Right cardiac atrium (tissue), 5 donors: ENCODE measurements around the gene GALNT15. TPM values are rescaled to one million over a fixed set of nuclear protein-coding genes. Genes with fewer than 3 reads are reported as not detected.
A peak's percentile ranks its signal among the peaks of the same experiment; 100 is the strongest.

Experiments used
- ATAC-seq, 2 donors: fragments of 200-7000 bp; cut with Tn5 transposase; one replicate each; pipeline versions ENCODE4 v1.8.0 to v1.9.1; 2020; ENCODE audit warnings: moderate library complexity in 2 of 2, mild to moderate bottlenecking in 1 of 2
- DNase-seq, 3 donors: peaks; one replicate each; pipeline ENCODE4 v3.0.0-alpha.2; 2020
- H3K27ac ChIP-seq: one replicate; pipeline ENCODE4 v1.5.1; 2013; ENCODE audit warnings: mild to moderate bottlenecking, low read length, control low read depth, moderate library complexity
- H3K27me3 ChIP-seq: one replicate; pipeline ENCODE4 v1.6.1; 2013; ENCODE audit not compliant: control insufficient read depth, insufficient read depth
- H3K4me1 ChIP-seq: one replicate; pipeline ENCODE4 v1.6.1; 2013; ENCODE audit warnings: low read length; ENCODE audit not compliant: control insufficient read depth, insufficient read depth
- H3K4me3 ChIP-seq: one replicate; pipeline ENCODE4 v1.5.1; 2013; ENCODE audit warnings: low read length, control low read depth
- H3K9me3 ChIP-seq: one replicate; pipeline ENCODE4 v1.6.1; 2013; ENCODE audit warnings: low read length; ENCODE audit not compliant: control insufficient read depth
- WGBS: extraction: QIAGEN DNeasy Blood & Tissue Kit; methylation state at CpG from one replicate; pipeline ENCODE4 v1.1.7; 2013; 5-methylcytosine and 5-hydroxymethylcytosine counted together
- intact Hi-C, 4 donors: fragments of 100-400 bp; cut with DNase I; formaldehyde crosslinking; loops; one replicate each; pipeline versions ENCODE4 v1.11.0 to v1.14.0; 2022 to 2023
- polyA plus RNA-seq: library from polyadenylated mRNA; stranded (reverse); fragments of 200-250 nt; gene quantifications from one replicate; pipeline ENCODE4 v1.2.3, GENCODE V29; 2013
- total RNA-seq, 4 donors: library from RNA; stranded (reverse); fragmentation: NEBNext Ultra II Directional; extraction: Animal tissue kit (Norgen Biotek cat#: 25700); gene quantifications; one replicate each; pipeline ENCODE4 v1.2.1, GENCODE V29; 2021
- donor health status: healthy with polysubstance abuse.
- donor health status: DM: no; HTN: yes; CAD: no.
- donor health status: DM: no; HTN: no; CAD: no.
- donor health status: DM: no; HTN: yes; CAD: no; lungs with severe emphysema.
- donor health status: DM: yes; HTN: yes; CAD: no.

The GALNT15 gene
- total and polyA plus RNA-seq, 5 donors, result 6.2 to 19.3 (median 10.1) TPM

DNA sequence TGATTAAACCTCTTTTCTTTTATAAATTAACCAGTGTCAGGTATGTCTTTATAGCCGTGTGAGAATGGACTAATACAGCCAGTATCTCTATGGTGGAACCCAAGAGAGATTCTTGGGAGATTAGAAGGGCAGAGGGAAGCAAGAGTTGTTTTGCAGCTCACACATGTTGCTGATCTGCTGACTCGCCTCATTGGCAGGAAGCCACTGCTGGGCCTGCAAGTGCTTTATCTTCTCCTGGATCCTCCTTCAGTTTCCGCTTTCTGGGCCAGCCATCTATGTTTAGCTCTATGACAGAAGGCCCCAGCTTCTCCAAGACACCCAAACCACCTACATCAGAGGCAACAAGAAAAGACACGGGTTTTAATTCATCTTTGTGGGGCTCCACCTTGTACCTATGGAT is 23.4 kb upstream of the GALNT15 start:
- ATAC-seq, result peak; percentile 56 to 65
- DNase-seq, result peak; percentile 79 to 90 (median 87)
- 24% methylated on average over 4 of the region's 4 CpGs for WGBS
- Histone ChIP-seq H3K9me3 (no peaks in the 10 kb centered on the region), H3K27me3 (no peaks in the 10 kb centered on the region), H3K27ac (peak overlapping the region; percentile 33), H3K4me1 (peaks cover 13% of the 10 kb centered on the region), H3K4me3 (no peak overlapping the region)
- intact Hi-C loops, result no loop called here

DNA sequence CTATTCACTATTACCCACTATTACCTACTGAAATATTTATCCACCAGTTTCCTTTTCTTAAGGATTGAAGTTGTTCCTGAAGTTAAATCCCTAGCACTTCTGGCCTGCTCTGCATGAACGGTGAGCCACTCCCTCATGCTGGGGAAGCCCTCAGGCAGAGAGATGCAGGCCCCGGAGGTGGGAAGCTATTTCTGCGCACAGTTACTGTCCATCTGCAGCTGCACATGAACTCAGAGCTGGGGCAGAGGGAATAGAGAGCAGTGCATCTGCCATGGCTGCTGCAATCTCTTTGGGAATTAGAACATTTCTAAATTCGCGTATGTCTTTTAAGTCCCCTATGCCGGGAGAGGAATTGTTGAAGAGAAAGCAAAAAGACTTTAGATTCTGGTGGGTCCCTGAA is 6.3 kb upstream of the GALNT15 start:
- no peaks in the 10 kb centered on the region for H3K9me3 ChIP-seq
- H3K27me3 ChIP-seq, result no peaks in the 10 kb centered on the region
- WGBS, result 87% methylated on average over 6 of the region's 6 CpGs
- no peak overlapping the region for H3K4me3 ChIP-seq
- ATAC-seq (no peak), DNase-seq (no peak)
- intact Hi-C loops, result no loop called here
- no peaks in the 10 kb centered on the region for H3K4me1 ChIP-seq
- H3K27ac ChIP-seq, result no peak overlapping the region

DNA sequence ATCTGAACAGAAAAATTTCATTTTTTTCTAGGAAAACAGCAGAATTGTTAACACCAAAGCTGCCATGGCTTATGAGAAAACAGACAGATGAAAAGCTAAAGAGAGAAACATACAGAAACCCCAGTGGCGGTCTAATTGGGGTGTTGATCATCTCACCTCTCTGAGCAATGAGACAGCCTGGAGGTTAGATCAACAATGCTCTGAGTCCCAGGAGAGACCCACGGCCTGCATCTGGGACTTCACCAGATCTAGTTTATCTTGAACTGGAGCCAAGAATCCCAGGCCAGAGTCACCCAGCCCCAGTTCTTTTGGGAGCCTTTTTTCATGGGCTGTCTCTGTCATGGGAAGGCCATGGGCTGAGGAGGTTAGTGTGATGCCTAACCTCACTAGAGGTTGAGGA is 3.5 kb upstream of the GALNT15 start:
- intact Hi-C loops, result loop anchor here in 1 of 4 donors (5.0 kb wide), 1 partner anchor 76 kb away; no protein-coding TSS in a partner anchor
- no peak for DNase-seq
- 66% methylated on average over 2 of the region's 2 CpGs for WGBS
- no peak overlapping the region for H3K27ac ChIP-seq
- H3K9me3 ChIP-seq, result no peaks in the 10 kb centered on the region
- H3K4me1 ChIP-seq, result peaks cover 5% of the 10 kb centered on the region
- no peak overlapping the region for H3K4me3 ChIP-seq
- ATAC-seq, result no peak
- no peaks in the 10 kb centered on the region for H3K27me3 ChIP-seq

DNA sequence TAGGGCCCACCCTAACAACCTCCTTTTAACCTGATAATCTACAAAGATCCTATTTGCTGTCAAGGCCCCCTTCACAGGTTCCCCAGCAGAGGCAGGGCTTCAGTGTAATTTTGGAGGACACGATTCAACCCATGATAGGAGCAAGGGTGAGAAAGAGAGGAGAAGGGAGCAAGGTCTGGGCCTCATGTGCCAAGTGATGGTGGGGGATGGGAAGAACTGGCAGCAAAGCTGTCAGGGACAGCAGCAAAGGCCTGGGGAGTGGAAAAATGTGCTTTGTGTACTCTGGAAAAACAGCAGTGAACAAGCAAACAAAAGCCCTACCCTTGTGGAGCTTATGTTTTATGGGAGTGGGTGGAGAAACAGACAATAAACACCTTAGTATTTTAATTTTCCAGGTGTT is 2.7 kb upstream of the GALNT15 start:
- H3K4me1 ChIP-seq, result peaks cover 5% of the 10 kb centered on the region
- DNase-seq, result no peak
- H3K9me3 ChIP-seq, result no peaks in the 10 kb centered on the region
- intact Hi-C loops, result loop anchor here in 1 of 4 donors (5.0 kb wide), 1 partner anchor 75 kb away; no protein-coding TSS in a partner anchor
- no peak overlapping the region for H3K4me3 ChIP-seq
- no peak for ATAC-seq
- H3K27me3 ChIP-seq, result no peaks in the 10 kb centered on the region
- H3K27ac ChIP-seq, result no peak overlapping the region
- WGBS, result 87% methylated on average over 1 of the region's 1 CpG

DNA sequence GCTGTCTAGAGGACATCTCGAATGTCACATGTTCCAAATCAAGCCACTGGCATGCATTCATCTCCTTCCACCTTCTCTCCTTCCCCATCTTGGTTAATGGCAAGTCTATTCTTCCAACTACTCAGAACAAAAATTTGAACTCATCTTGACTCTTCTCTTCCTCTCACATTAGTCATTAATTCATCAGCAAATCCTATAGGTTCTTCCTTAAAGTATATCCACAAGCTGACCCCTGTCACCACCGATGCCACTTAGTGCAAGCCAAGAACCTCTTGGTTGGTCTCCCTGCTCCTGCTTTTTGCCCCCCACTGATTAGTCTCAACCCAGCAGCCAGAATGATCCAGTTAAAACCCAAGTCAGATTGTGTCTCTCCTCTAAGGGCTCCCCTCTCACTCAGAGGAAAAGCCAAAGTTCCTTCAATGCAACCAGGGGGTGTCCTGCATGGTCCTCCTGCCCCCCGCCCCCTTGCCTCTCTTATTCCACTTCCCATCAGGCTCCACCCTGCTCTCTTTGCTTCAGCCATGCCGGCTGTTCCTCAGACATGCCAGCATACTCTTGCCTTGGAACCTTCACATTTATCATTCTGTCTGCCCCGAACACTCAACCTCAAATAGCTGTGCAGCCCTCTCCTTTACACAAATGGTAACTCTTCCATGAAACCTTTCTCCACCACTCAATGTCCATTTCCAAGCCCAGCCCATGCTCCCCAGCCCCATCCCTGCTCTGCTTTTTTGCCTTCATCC is 1.0 kb upstream of the GALNT15 start:
- H3K4me1 ChIP-seq, result peaks cover 6% of the 10 kb centered on the region
- no peak for ATAC-seq
- intact Hi-C loops, result loop anchor here in 1 of 4 donors (5.0 kb wide), 1 partner anchor 74 kb away; no protein-coding TSS in a partner anchor
- no peaks in the 10 kb centered on the region for H3K9me3 ChIP-seq
- no peak overlapping the region for H3K4me3 ChIP-seq
- DNase-seq, result no peak
- WGBS, result 85% methylated on average over 5 of the region's 5 CpGs
- no peak overlapping the region for H3K27ac ChIP-seq
- no peaks in the 10 kb centered on the region for H3K27me3 ChIP-seq

DNA sequence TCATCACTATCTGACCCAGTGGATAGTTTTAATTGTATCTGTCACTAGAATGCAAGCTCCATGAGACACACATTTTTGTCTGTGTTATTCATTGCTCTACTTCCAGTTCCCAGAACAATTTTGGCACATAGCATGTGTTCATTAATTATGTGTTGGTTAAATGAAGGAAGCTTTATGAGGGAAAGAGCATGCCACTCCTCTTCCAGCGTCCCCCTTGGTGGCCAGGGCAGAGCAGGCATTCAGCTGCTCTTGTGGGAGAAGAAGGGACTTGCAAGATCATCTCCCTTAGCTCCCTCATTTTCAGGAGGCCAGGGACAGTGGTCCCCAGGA is 489 bp upstream of the GALNT15 start:
- H3K27ac ChIP-seq, result peak overlapping the region; percentile 50
- no peaks in the 10 kb centered on the region for H3K9me3 ChIP-seq
- no peak overlapping the region for H3K4me3 ChIP-seq
- ATAC-seq (no peak), DNase-seq (no peak)
- intact Hi-C loops, result loop anchor here in 1 of 4 donors (5.0 kb wide), 1 partner anchor 73 kb away; no protein-coding TSS in a partner anchor
- peaks cover 8% of the 10 kb centered on the region for H3K4me1 ChIP-seq
- 39% methylated on average over 1 of the region's 1 CpG for WGBS
- no peaks in the 10 kb centered on the region for H3K27me3 ChIP-seq

- H3K4me3 ChIP-seq, result peak overlapping the region; percentile 34
- ATAC-seq (peak in 1 of 2 donors; percentile 13), DNase-seq (no peak)
- H3K4me1 ChIP-seq, result peaks cover 8% of the 10 kb centered on the region
- H3K27ac ChIP-seq, result no peak overlapping the region
- 74% methylated on average over 19 of the region's 19 CpGs for WGBS
- intact Hi-C loops, result loop anchor here in 3 of 4 donors (5.0 kb wide), 3 partner anchors 72 to 358 kb away; no protein-coding TSS in a partner anchor
- no peaks in the 10 kb centered on the region for H3K27me3 ChIP-seq
- H3K9me3 ChIP-seq, result no peaks in the 10 kb centered on the region
These were observed 759 bp downstream of the GALNT15 start for GRCh38 chr3:16174976-16175901.

DNA sequence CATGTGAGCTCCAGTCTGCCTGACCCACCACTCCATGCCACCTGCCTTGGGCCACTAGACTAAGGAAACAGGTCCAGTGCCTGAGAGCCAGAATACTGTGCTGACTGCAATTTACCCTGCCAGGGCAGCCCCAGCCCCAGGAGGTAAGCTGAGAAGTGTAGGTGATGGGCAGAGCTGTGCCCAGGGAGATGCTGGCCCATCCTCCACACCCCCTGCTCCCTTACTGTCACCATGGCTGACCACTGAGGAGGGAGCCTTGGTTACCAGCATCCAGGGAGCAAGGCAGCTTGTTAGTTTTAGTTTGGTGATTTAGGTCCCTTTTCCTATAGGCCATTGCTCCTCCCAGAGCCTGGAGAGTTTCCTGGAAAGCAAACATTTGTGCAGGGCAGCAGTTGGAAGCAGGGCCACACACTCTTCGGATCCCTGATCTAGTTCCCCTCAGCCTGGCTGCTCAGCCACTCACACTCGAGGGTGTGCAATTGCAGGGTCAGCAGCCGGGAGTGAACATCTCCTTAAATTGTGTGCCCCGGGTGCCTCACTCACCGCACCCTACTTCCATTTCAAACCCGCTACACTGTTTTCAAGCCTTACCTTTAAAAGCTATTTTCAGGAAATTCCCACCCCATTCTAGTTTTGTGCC is 2.0 kb downstream of the GALNT15 start:
- H3K27ac ChIP-seq, result peak overlapping the region; percentile 14
- no peaks in the 10 kb centered on the region for H3K27me3 ChIP-seq
- H3K4me3 ChIP-seq, result peak overlapping the region; percentile 34
- H3K4me1 ChIP-seq, result peaks cover 8% of the 10 kb centered on the region
- ATAC-seq (no peak), DNase-seq (no peak)
- no peaks in the 10 kb centered on the region for H3K9me3 ChIP-seq
- 65% methylated on average over 6 of the region's 6 CpGs for WGBS
- intact Hi-C loops, result loop anchor here in 3 of 4 donors (5.0 kb wide), 3 partner anchors 71 to 359 kb away; no protein-coding TSS in a partner anchor

- no peaks in the 10 kb centered on the region for H3K9me3 ChIP-seq
- WGBS, result 84% methylated on average over 4 of the region's 4 CpGs
- DNase-seq, result no peak
- H3K27me3 ChIP-seq, result no peaks in the 10 kb centered on the region
- H3K4me1 ChIP-seq, result peaks cover 8% of the 10 kb centered on the region
- intact Hi-C loops, result loop anchor here in 3 of 4 donors (5.0 kb wide), 3 partner anchors 70 to 360 kb away; no protein-coding TSS in a partner anchor
- no peak for ATAC-seq
- no peak overlapping the region for H3K27ac ChIP-seq
- peak overlapping the region; percentile 34 for H3K4me3 ChIP-seq
These were observed 2.9 kb downstream of the GALNT15 start for GRCh38 chr3:16177382-16177781.

DNA sequence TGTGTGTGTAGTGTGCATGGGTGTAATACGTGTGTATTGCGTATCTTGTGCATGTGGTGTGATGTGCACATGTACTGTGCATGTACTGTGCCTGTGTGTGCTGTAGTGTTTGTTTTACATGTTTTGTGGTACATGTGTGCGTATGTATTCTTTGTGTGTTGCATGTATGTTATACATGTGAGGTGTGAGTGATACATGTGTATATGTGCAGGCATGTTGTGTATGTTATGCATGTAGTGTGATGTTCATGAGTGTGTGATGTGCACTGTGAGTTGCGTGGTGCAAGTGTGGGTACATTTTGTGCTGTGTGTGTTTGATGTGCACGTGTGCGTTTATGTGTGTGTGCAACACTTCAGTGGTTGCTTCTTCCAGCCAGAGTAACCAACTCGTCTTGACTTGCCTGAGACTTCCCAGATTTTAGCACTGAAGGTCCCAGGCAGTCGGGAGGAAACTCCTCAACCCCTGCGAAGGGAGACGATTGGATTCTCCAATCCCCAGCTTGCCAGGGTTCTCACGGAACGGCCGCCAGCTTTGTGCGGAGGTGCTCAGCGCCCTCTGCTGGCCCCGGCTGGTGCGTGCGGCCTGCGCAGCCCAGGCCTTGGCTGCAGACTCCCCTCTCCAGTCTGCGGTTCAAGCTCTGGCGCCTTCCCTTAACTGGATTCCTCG is 3.6 kb downstream of the GALNT15 start:
- intact Hi-C loops, result loop anchor here in 3 of 4 donors (2.0 to 5.0 kb wide), 4 partner anchors 69 to 361 kb away; no protein-coding TSS in a partner anchor
- no peak overlapping the region for H3K27ac ChIP-seq
- ATAC-seq (peak; percentile 73 to 80), DNase-seq (peak; percentile 86 to 94 (median 93))
- H3K4me1 ChIP-seq, result peaks cover 10% of the 10 kb centered on the region
- H3K4me3 ChIP-seq, result peak overlapping the region; percentile 34
- 20% methylated on average over 22 of the region's 22 CpGs for WGBS
- H3K9me3 ChIP-seq, result no peaks in the 10 kb centered on the region
- H3K27me3 ChIP-seq, result no peaks in the 10 kb centered on the region
